Ovary (tissue), 3 donors: ENCODE results near the gene STK32A.

ENCODE experiments used
- POLR2A ChIP-seq: fragments of 450-650 bp; IDR thresholded peaks from one replicate; pipeline ENCODE4 v1.6.1; 2017; ENCODE audit warnings: antibody characterized with exemption, mild to moderate bottlenecking, moderate library complexity
- TF ChIP-seq, protein P1 (sequence below), 3 donors: fragments of 450-650 bp in 2 of 3; fragments of 200-600 bp in 1 of 3; IDR thresholded peaks; one replicate each; pipeline versions ENCODE4 v1.5.1 to v1.8.0; 2016 to 2022; ENCODE audit warnings: antibody characterized with exemption in 3 of 3, mild to moderate bottlenecking in 1 of 3
- donor health status: DM: no; HTN: no; CAD: no.

DNA sequence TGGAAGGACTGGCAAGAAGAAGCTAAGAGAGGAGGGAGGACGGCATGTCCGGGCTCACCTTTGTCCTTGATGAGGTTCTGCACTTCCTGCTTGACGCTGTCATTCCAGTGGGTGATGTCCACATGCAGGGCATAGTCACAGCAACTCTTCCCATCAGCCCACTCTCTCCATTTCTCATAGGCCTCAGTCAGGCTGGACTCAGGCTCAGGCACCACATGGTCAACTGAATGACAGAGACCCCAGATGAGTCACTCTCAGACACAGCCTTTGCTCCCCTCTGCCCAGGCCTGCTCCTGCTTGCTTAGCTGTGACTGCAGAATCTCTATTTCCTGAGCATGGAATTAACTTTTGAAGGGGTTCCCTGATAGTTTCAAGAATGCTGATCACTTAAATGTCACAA, 180.8 kb downstream of the STK32A start:
- TF ChIP-seq, protein P1, sequence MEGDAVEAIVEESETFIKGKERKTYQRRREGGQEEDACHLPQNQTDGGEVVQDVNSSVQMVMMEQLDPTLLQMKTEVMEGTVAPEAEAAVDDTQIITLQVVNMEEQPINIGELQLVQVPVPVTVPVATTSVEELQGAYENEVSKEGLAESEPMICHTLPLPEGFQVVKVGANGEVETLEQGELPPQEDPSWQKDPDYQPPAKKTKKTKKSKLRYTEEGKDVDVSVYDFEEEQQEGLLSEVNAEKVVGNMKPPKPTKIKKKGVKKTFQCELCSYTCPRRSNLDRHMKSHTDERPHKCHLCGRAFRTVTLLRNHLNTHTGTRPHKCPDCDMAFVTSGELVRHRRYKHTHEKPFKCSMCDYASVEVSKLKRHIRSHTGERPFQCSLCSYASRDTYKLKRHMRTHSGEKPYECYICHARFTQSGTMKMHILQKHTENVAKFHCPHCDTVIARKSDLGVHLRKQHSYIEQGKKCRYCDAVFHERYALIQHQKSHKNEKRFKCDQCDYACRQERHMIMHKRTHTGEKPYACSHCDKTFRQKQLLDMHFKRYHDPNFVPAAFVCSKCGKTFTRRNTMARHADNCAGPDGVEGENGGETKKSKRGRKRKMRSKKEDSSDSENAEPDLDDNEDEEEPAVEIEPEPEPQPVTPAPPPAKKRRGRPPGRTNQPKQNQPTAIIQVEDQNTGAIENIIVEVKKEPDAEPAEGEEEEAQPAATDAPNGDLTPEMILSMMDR (IDR thresholded peaks at IDR 0.05), result no peak
- TF ChIP-seq POLR2A, result no peak
